Activated CD8-positive, alpha-beta memory T cell treated with anti-CD3 and anti-CD28 coated beads, Interleukin-2, amount 50 U/mL, for 4 hours (primary cell): ENCODE data around the gene MAD1L1.

ENCODE experiments used
- DNase-seq: peaks from one replicate; pipeline ENCODE4 v3.0.0-alpha.2; 2020

The MAD1L1 gene

GRCh38 chr7:2131800-2132199, 100.9 kb downstream of the MAD1L1 start:
- no peak for DNase-seq

GRCh38 chr7:2131341-2131740, 101.4 kb downstream of the MAD1L1 start:
- no peak for DNase-seq

- no peak for DNase-seq
These were observed 102.7 kb downstream of the MAD1L1 start for GRCh38 chr7:2130096-2130375.

GRCh38 chr7:2129323-2130095, 103.2 kb downstream of the MAD1L1 start:
- DNase-seq = no peak

- DNase-seq = no peak
These were observed 104.0 kb downstream of the MAD1L1 start for GRCh38 chr7:2128601-2129322.

GRCh38 chr7:2126621-2127020, 106.1 kb downstream of the MAD1L1 start:
- no peak for DNase-seq

GRCh38 chr7:2125931-2126330, 106.8 kb downstream of the MAD1L1 start:
- DNase-seq = no peak

- no peak for DNase-seq
These were observed 108.0 kb downstream of the MAD1L1 start for GRCh38 chr7:2124604-2125345.

GRCh38 chr7:2123916-2124315, 108.8 kb downstream of the MAD1L1 start:
- no peak for DNase-seq

GRCh38 chr7:2123360-2123759, 109.4 kb downstream of the MAD1L1 start:
- no peak for DNase-seq

- DNase-seq = no peak
These were observed 110.1 kb downstream of the MAD1L1 start for GRCh38 chr7:2122651-2123050.

GRCh38 chr7:2120841-2121830, 111.6 kb downstream of the MAD1L1 start:
- no peak for DNase-seq

GRCh38 chr7:2120251-2120660, 112.5 kb downstream of the MAD1L1 start:
- DNase-seq = peak; percentile 57

GRCh38 chr7:2118630-2119190, 114.0 kb downstream of the MAD1L1 start:
- no peak for DNase-seq

- no peak for DNase-seq
These were observed 114.7 kb downstream of the MAD1L1 start for GRCh38 chr7:2118056-2118455.

GRCh38 chr7:2117646-2118045, 115.1 kb downstream of the MAD1L1 start:
- no peak for DNase-seq

GRCh38 chr7:2116989-2117591, 115.7 kb downstream of the MAD1L1 start:
- no peak for DNase-seq

- no peak for DNase-seq
These were observed 116.3 kb downstream of the MAD1L1 start for GRCh38 chr7:2116448-2116810.

GRCh38 chr7:2115760-2116447, 116.8 kb downstream of the MAD1L1 start:
- DNase-seq = no peak

- no peak for DNase-seq
These were observed 117.6 kb downstream of the MAD1L1 start for GRCh38 chr7:2114926-2115759.
